HCT116 (cell line): ENCODE results near the gene TIPARP. TPM values are rescaled to one million over a fixed set of nuclear protein-coding genes. Genes with fewer than 3 reads are reported as not detected.

Experiments
- ATAC-seq: fragments of 200-7000 bp; cut with Tn5 transposase; 2 replicates; pipeline ENCODE4 v1.9.1; 2020; ENCODE audit warnings: mild to moderate bottlenecking, moderate library complexity
- BruUV-seq: library from RNA; stranded (reverse); fragments of 400-500 nt; replicated peaks from 2 replicates; lab custom pipeline; 2021; lab: Mats Ljungman, UMichigan
- CTCF ChIA-PET: fragments of 300-600 bp; sonication (Branson Sonifier 250); formaldehyde crosslinking; loops from one replicate; lab custom pipeline; 2021; ENCODE audit warnings: antibody characterized with exemption; lab: Charles Lee
- POLR2A ChIA-PET: fragments of 300-600, 350-600 bp; sonication (Branson Sonifier 250); formaldehyde crosslinking; loops from one replicate; lab custom pipeline; 2021; ENCODE audit warnings: antibody characterized with exemption; lab: Charles Lee
- RAD21 ChIA-PET, 2 experiments: fragments of 300-600 bp; sonication (Branson Sonifier 250); formaldehyde crosslinking; loops; one replicate each; lab custom pipeline; 2023; ENCODE audit warnings: low total read pairs in 2 of 2; ENCODE audit not compliant: uncharacterized antibody in 2 of 2, unreplicated experiment in 2 of 2, low non-redundant PET in 1 of 2; lab: Charles Lee
- DNase-seq: peaks from one replicate; pipeline ENCODE4 v3.0.0-alpha.2; 2010; ENCODE audit warnings: low read depth, low spot score
- H2AFZ ChIP-seq: fragments of 200-600 bp; shearing (Covaris generic), sonication (generic); 2 replicates; pipeline ENCODE4 v1.6.1; 2017; ENCODE audit warnings: low read depth, mixed run types, mixed read lengths, antibody characterized with exemption, low read length; ENCODE audit not compliant: poor library complexity, severe bottlenecking
- H3K27ac ChIP-seq: 2 replicates; pipeline ENCODE4 v1.5.1; 2012; ENCODE audit warnings: low read depth, low read length
- H3K27me3 ChIP-seq: fragments of 200-600 bp; sonication (generic); 2 replicates; pipeline ENCODE4 v1.6.1; 2016; ENCODE audit warnings: mixed run types, low read length, mixed read lengths; ENCODE audit not compliant: insufficient read depth
- H3K36me3 ChIP-seq, 2 experiments: fragments of 200-500 bp in 1 of 2; fragments of 200-600 bp in 1 of 2; sonication (Bioruptor generic) in 1 of 2; sonication (generic) in 1 of 2; 2 replicates each; pipeline versions ENCODE4 v1.5.1 to v1.6.1; 2014 to 2016; ENCODE audit warnings: low read length in 2 of 2, inconsistent platforms in 1 of 2, mixed read lengths in 1 of 2, mixed run types in 1 of 2; ENCODE audit not compliant: insufficient read depth in 2 of 2, control insufficient read depth in 1 of 2
- H3K4me1 ChIP-seq, 2 experiments: fragments of 200-600 bp in 1 of 2; sonication (generic) in 1 of 2; 2 replicates each; pipeline versions ENCODE4 v1.5.1 to v1.6.1; 2012 to 2017; ENCODE audit warnings: low read length in 2 of 2, inconsistent platforms in 1 of 2, mild to moderate bottlenecking in 1 of 2, mixed read lengths in 1 of 2, mixed run types in 1 of 2, moderate library complexity in 1 of 2; ENCODE audit not compliant: insufficient read depth in 2 of 2, control insufficient read depth in 1 of 2
- H3K4me2 ChIP-seq: fragments of 200-600 bp; sonication (generic); 2 replicates; pipeline ENCODE4 v1.6.1; 2017; ENCODE audit warnings: mixed run types, low read length, mixed read lengths
- H3K4me3 ChIP-seq, 2 experiments: fragments of 200-600 bp in 1 of 2; sonication (generic) in 1 of 2; replicated peaks in 1 of 2; 2 replicates each; pipeline ENCODE4 v1.5.1; 2011 to 2016; ENCODE audit warnings: low read length in 2 of 2, control low read depth in 1 of 2, low read depth in 1 of 2, mild to moderate bottlenecking in 1 of 2, mixed read lengths in 1 of 2, mixed run types in 1 of 2
- H3K79me2 ChIP-seq: fragments of 200-600 bp; sonication (generic); 2 replicates; pipeline ENCODE4 v1.6.1; 2017; ENCODE audit warnings: mild to moderate bottlenecking, mixed run types, low read length, moderate library complexity, mixed read lengths; ENCODE audit not compliant: insufficient read depth
- H3K9ac ChIP-seq: fragments of 200-600 bp; sonication (generic); 2 replicates; pipeline ENCODE4 v1.6.1; 2016; ENCODE audit warnings: low read length, mixed read lengths
- H3K9me2 ChIP-seq: fragments of 200-600 bp; sonication (generic), shearing (Covaris generic); 2 replicates; pipeline ENCODE4 v1.6.1; 2017; ENCODE audit warnings: mixed run types, mild to moderate bottlenecking, moderate library complexity; ENCODE audit not compliant: insufficient read depth
- H3K9me3 ChIP-seq, 2 experiments: fragments of 200-500 bp in 1 of 2; fragments of 200-600 bp in 1 of 2; sonication (Bioruptor generic) in 1 of 2; sonication (generic) in 1 of 2; 2 replicates each; pipeline ENCODE4 v1.6.1; 2014 to 2017; ENCODE audit warnings: low read length in 2 of 2, mixed read lengths in 2 of 2, inconsistent platforms in 1 of 2, low read depth in 1 of 2, mild to moderate bottlenecking in 1 of 2, mixed run types in 1 of 2, moderate library complexity in 1 of 2; ENCODE audit not compliant: control insufficient read depth in 1 of 2, insufficient read depth in 1 of 2
- H4K20me1 ChIP-seq: fragments of 200-600 bp; sonication (generic), shearing (Covaris generic); 2 replicates; pipeline ENCODE4 v1.6.1; 2017; ENCODE audit warnings: mixed run types, mild to moderate bottlenecking, moderate library complexity; ENCODE audit not compliant: insufficient read depth
- ATF3 ChIP-seq: IDR thresholded peaks from 2 replicates; pipeline ENCODE4 v1.6.1; 2012
- EGR1 ChIP-seq: IDR thresholded peaks from 2 replicates; pipeline ENCODE4 v1.6.1; 2012; ENCODE audit warnings: low read depth
- ELF1 ChIP-seq: IDR thresholded peaks from 2 replicates; pipeline ENCODE4 v1.6.1; 2012; ENCODE audit warnings: low read depth, borderline replicate concordance
- EZH2 ChIP-seq: fragments of 200-600 bp; sonication (generic); IDR thresholded peaks from 2 replicates; pipeline ENCODE4 v1.6.1; 2017; ENCODE audit warnings: antibody characterized with exemption, mixed run types
- FOSL1 ChIP-seq: IDR thresholded peaks from 2 replicates; pipeline ENCODE4 v1.6.1; 2012; ENCODE audit warnings: low read depth
- RAD21 ChIP-seq: IDR thresholded peaks from 2 replicates; pipeline ENCODE4 v1.6.1; 2012; ENCODE audit warnings: low read depth, mild to moderate bottlenecking
- YY1 ChIP-seq: IDR thresholded peaks from 2 replicates; pipeline ENCODE4 v1.6.1; 2011; ENCODE audit warnings: low read length, low read depth, moderate library complexity, mild to moderate bottlenecking; ENCODE audit not compliant: insufficient replicate concordance; ENCODE audit errors: extremely low read depth
- ZNF274 ChIP-seq: fragments of 200-500 bp; sonication (Bioruptor generic); IDR thresholded peaks from 2 replicates; pipeline ENCODE4 v1.6.1; 2014; ENCODE audit warnings: mild to moderate bottlenecking, low read depth, low read length, inconsistent platforms
- intact Hi-C: fragments of 100-400 bp; cut with micrococcal nuclease; formaldehyde crosslinking; loops from 2 replicates; pipeline ENCODE4 v1.10.0; 2022
- total RNA-seq: library from RNA; stranded (reverse); gene quantifications from one replicate; pipeline ENCODE4 v1.2.1, GENCODE V29; 2021; ENCODE audit not compliant: unreplicated experiment

TIPARP gene
- total RNA-seq, 1 experiment from 2014 or later = 51.3 TPM

GRCh38 chr3:156749244-156749643 lies 74.9 kb downstream of the TIPARP start:
- BruUV-seq = TSS peak; percentile 18
- Histone ChIP-seq H3K9me2 (no peaks in the 10 kb centered on the region), H3K4me2 (no peak overlapping the region), H3K36me3 (no peaks in the 10 kb centered on the region), H4K20me1 (no peaks in the 10 kb centered on the region), H3K9me3 (peaks cover 0 to 14% of the 10 kb centered on the region in 2 experiments; a peak in 1 of 4 replicates), H3K27ac (no peak overlapping the region), H3K27me3 (no peaks in the 10 kb centered on the region), H2AFZ (no peak overlapping the region), H3K9ac (no peak overlapping the region), H3K4me3 (no peak overlapping the region), H3K4me1 (no peaks in the 10 kb centered on the region; a peak in 1 of 4 replicates), H3K79me2 (no peaks in the 10 kb centered on the region)
- intact Hi-C loops = no loop called here
- ChIA-PET CTCF (no interaction called here), RAD21 (no interaction called here), POLR2A (no interaction called here)
- ATAC-seq (no peak), DNase-seq (no peak)
- TF ChIP-seq EZH2 (no peak), ELF1 (no peak), ZNF274 (no peak), YY1 (no peak), FOSL1 (no peak), ATF3 (no peak)

DNA sequence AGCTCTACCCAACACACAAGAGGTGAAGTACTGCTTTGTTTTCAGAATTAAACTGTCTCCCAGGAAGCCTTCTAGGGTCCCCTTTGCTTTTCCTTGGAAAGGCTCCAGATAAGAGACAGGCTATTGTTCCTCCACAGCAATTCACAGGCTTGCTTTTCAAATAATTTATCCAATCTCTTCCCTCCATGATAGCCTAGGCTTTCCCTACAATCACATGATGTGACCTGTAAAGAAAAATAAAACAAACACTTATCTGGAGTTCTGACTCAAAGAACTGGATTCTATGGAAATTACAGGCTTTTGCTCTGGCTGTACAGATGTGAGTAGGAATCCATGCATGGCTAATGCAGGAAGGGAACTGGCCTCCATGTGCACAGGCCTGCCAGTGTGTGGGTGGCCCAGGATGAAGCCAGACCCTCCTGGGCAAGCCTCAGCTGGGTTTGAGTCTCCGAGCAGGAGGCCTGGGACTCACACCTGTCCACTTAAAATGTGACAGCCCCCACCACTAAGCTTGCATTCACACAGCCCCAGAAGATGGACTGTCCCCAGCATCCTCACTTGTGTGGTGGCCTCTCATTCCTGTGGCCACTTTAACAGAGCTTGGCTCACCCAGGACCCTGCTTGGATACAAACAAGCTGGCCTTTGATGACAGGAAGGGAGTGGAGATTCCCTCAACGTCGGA lies 75.9 kb downstream of the TIPARP start:
- no peaks in the 10 kb centered on the region for H3K27me3 ChIP-seq
- no peaks in the 10 kb centered on the region for H3K79me2 ChIP-seq
- H3K9ac ChIP-seq = no peak overlapping the region
- ChIA-PET POLR2A (no interaction called here), CTCF (no interaction called here), RAD21 (no interaction called here)
- H3K4me3 ChIP-seq = no peak overlapping the region
- ATAC-seq = no peak
- TF ChIP-seq RAD21 (no peak), ELF1 (no peak), EGR1 (no peak)
- no peaks in the 10 kb centered on the region for H4K20me1 ChIP-seq
- H3K27ac ChIP-seq = no peak overlapping the region
- intact Hi-C loops = no loop called here
- no peak for DNase-seq
- peaks cover 0 to 14% of the 10 kb centered on the region in 2 experiments; a peak in 1 of 4 replicates for H3K9me3 ChIP-seq
- H3K4me1 ChIP-seq = no peaks in the 10 kb centered on the region; a peak in 1 of 4 replicates
- no peak overlapping the region for H3K4me2 ChIP-seq
- no TSS peak for BruUV-seq
- H2AFZ ChIP-seq = no peak overlapping the region
- H3K36me3 ChIP-seq = no peaks in the 10 kb centered on the region
- no peaks in the 10 kb centered on the region for H3K9me2 ChIP-seq
